HFFc6 (cell line): ENCODE data around the gene CFHR2. TPM values are rescaled to one million over a fixed set of nuclear protein-coding genes. Genes with fewer than 3 reads are reported as not detected.
A peak's percentile ranks its signal among the peaks of the same experiment; 100 is the strongest.

Experiments used
- DNase-seq: peaks from one replicate; pipeline ENCODE4 v3.0.0-alpha.2; 2018
- H3K27ac Mint-ChIP-seq: 2 replicates; pipeline ENCODE4 v1.8.0; 2020; ENCODE audit warnings: mild to moderate bottlenecking, mixed read lengths
- H3K27me3 Mint-ChIP-seq: 2 replicates; pipeline ENCODE4 v1.8.0; 2021; ENCODE audit warnings: mild to moderate bottlenecking, moderate library complexity, mixed read lengths; ENCODE audit not compliant: insufficient read depth
- H3K36me3 Mint-ChIP-seq: 2 replicates; pipeline ENCODE4 v1.8.0; 2021; ENCODE audit warnings: low read depth, mixed read lengths
- H3K4me1 Mint-ChIP-seq: 2 replicates; pipeline ENCODE4 v1.8.0; 2020; ENCODE audit warnings: low read depth, mixed read lengths
- H3K4me3 Mint-ChIP-seq: 2 replicates; pipeline ENCODE4 v1.8.0; 2020; ENCODE audit warnings: mild to moderate bottlenecking, moderate library complexity, mixed read lengths
- H3K9me3 Mint-ChIP-seq: 2 replicates; pipeline ENCODE4 v1.8.0; 2020; ENCODE audit warnings: mild to moderate bottlenecking, mixed read lengths
- CTCF ChIP-seq: fragments of 200-600 bp; sonication (generic); IDR thresholded peaks from 2 replicates; pipeline ENCODE4 v1.5.0; 2021; ENCODE audit warnings: antibody characterized with exemption, mild to moderate bottlenecking
- total RNA-seq, 6 experiments: library from RNA; stranded (reverse); fragmentation: NEBNext Ultra II Directional; extraction: Animal tissue kit (Norgen Biotek cat#: 25700); gene quantifications; 2 replicates in 1 of 6; 3 replicates in 5 of 6; pipeline ENCODE4 v1.2.3, GENCODE V29; 2021

Gene CFHR2
- total RNA-seq, 6 experiments from 2014 or later: not detected

DNA sequence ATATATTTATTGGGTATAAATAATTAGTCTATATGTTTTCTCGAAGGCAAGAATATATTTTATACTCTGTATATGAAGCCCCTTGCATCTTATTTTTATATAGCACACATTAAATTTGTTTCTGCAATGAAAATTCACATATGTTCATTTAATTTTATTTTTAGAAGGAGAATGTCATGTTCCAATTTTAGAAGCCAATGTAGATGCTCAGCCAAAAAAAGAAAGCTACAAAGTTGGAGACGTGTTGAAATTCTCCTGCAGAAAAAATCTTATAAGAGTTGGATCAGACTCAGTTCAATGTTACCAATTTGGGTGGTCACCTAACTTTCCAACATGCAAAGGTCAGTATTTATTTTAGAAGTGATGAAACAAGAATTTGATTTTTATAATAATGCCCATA is 50.4 kb downstream of the CFHR2 start:
- TF ChIP-seq CTCF: no peak
- DNase-seq: no peak
- Mint-ChIP-seq H3K4me3 (no peak overlapping the region), H3K9me3 (no peaks in the 10 kb centered on the region), H3K36me3 (no peaks in the 10 kb centered on the region), H3K4me1 (peaks cover 13% of the 10 kb centered on the region), H3K27ac (no peak overlapping the region), H3K27me3 (peaks cover 1% of the 10 kb centered on the region; the same call in 1 of the 2 replicates)

GRCh38 chr1:196997423-196997822 is 53.9 kb downstream of the CFHR2 start:
- no peak overlapping the region for H3K4me3 Mint-ChIP-seq
- 0 out of 2 replicates have a peak, but pooled peaks have one; percentile 7 for TF ChIP-seq CTCF
- peak; percentile 49 for DNase-seq
- H3K9me3 Mint-ChIP-seq: no peaks in the 10 kb centered on the region
- H3K4me1 Mint-ChIP-seq: peaks cover 13% of the 10 kb centered on the region
- H3K27ac Mint-ChIP-seq: no peak overlapping the region
- no peaks in the 10 kb centered on the region for H3K27me3 Mint-ChIP-seq
- H3K36me3 Mint-ChIP-seq: no peaks in the 10 kb centered on the region

DNA sequence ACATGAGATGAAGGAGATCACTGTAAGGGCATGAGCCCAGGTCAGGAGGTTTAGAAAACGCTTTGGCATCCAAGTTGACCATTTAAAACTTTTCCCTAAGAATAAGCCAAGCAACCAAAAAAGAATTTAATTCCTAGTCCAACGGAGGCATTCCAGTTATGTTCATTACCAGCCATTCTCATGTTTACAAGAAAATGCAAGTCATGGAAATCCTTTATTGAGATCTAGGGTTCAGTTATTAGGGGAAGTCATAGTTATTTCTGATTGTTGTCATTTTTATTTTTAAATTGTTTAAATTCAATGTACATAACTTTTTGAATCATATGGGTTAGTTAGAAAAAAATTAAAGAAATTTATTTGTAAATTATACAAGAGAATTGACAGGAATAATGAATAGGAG is 58.3 kb downstream of the CFHR2 start:
- Mint-ChIP-seq H3K27ac (no peak overlapping the region), H3K36me3 (no peaks in the 10 kb centered on the region), H3K9me3 (no peaks in the 10 kb centered on the region), H3K4me1 (peaks cover 10% of the 10 kb centered on the region), H3K4me3 (no peak overlapping the region), H3K27me3 (no peaks in the 10 kb centered on the region)
- no peak for TF ChIP-seq CTCF
- no peak for DNase-seq

DNA sequence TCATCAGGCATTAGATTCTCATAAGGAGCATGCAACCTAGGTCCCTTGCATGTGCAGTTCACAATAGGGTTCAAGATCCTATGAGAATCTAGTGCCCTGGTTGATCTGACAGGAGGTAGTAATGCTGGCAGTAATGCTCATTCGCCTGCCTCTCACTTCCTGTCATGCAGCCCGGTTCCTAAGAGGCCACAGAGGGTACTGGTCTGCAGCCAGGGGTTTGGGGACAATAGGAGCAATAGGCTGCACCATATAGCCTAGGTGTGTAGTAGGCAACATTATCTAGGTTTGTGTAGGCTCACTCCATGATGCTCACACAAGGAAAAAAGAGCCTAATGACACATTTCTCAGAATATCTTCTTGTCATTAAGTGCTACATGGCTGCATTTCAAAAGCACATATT is 59.6 kb downstream of the CFHR2 start:
- DNase-seq: no peak
- no peak for TF ChIP-seq CTCF
- Mint-ChIP-seq H3K9me3 (no peaks in the 10 kb centered on the region), H3K36me3 (no peaks in the 10 kb centered on the region), H3K27ac (no peak overlapping the region), H3K27me3 (no peaks in the 10 kb centered on the region), H3K4me1 (no peaks in the 10 kb centered on the region), H3K4me3 (no peak overlapping the region)

- Mint-ChIP-seq H3K4me1 (no peaks in the 10 kb centered on the region), H3K36me3 (peaks cover 5% of the 10 kb centered on the region; the same call in 1 of the 2 replicates), H3K9me3 (no peaks in the 10 kb centered on the region; the same call in 1 of the 2 replicates), H3K27me3 (no peaks in the 10 kb centered on the region; the same call in 1 of the 2 replicates), H3K27ac (no peak overlapping the region), H3K4me3 (no peak overlapping the region)
- DNase-seq: no peak
- no peak for TF ChIP-seq CTCF
Measured at GRCh38 chr1:197008861-197009260, 65.3 kb downstream of the CFHR2 start.

Other genes with a start within 250 kb of the CFHR2 start
- gene CFHR3, start 168.9 kb upstream of the CFHR2 start, total RNA-seq: not detected
- under 1 TPM in 2 of 6 experiments, not detected in 4; 0.20 to 0.26 TPM for gene CFHR1, start 124.0 kb upstream of the CFHR2 start, total RNA-seq
- not detected for gene CFHR4, start 55.7 kb upstream of the CFHR2 start, total RNA-seq
- gene CFHR5, start 33.8 kb downstream of the CFHR2 start, total RNA-seq: not detected
- gene F13B, start 123.5 kb downstream of the CFHR2 start, total RNA-seq: not detected
- gene ASPM, start 202.9 kb downstream of the CFHR2 start, total RNA-seq: 10 to 100 TPM; 20.3 to 46.8 (median 42.0) TPM